GM12878 (cell line): ENCODE measurements around the gene DACH1.

Experiments used
- CTCF ChIP-seq, 3 experiments: IDR thresholded peaks in 2 of 3; conservative IDR thresholded peaks in 1 of 3; 2 replicates each; pipeline ENCODE4 v1.5.1; 2011; ENCODE audit warnings: low read depth in 3 of 3, low read length in 3 of 3, mild to moderate bottlenecking in 3 of 3, control low read depth in 2 of 3, moderate library complexity in 2 of 3, inconsistent platforms in 1 of 3, mixed read lengths in 1 of 3; ENCODE audit not compliant: control insufficient read depth in 2 of 3, insufficient read depth in 1 of 3; ENCODE audit errors: extremely low read depth in 1 of 3
- EGR1 ChIP-seq, 2 experiments: IDR thresholded peaks; 1 replicate in 1 of 2; 2 replicates in 1 of 2; pipeline ENCODE4 v1.6.1; 2011 to 2012; ENCODE audit warnings: low read depth in 2 of 2, low read length in 2 of 2, borderline replicate concordance in 1 of 2, mild to moderate bottlenecking in 1 of 2, moderate library complexity in 1 of 2
- NR2C1 ChIP-seq: fragments of 450-650 bp; IDR thresholded peaks from 2 replicates; pipeline ENCODE4 v1.6.1; 2017; ENCODE audit warnings: antibody characterized with exemption, mild to moderate bottlenecking, moderate library complexity
- USF2 ChIP-seq: IDR thresholded peaks from 2 replicates; pipeline ENCODE4 v1.6.1; 2011; ENCODE audit warnings: low read depth, low read length, improper control_type of control experiment, borderline replicate concordance

- TF ChIP-seq EGR1 (IDR thresholded peaks at IDR 0.05; ENCODE audit: borderline replicate concordance in 1 of 2, low read depth in 2 of 2, low read length in 2 of 2), result no peak
- no peak for TF ChIP-seq CTCF (IDR thresholded peaks at IDR 0.05 in 2 of 3, conservative IDR thresholded peaks at IDR 0.05 in 1 of 3; ENCODE audit: control insufficient read depth in 2 of 3, extremely low read depth in 1 of 3, insufficient read depth in 1 of 3, low read depth in 3 of 3, low read length in 3 of 3)
- no peak for TF ChIP-seq USF2
- no peak for TF ChIP-seq NR2C1
Measured at GRCh38 chr13:71722206-71722605, 144.8 kb downstream of the DACH1 start.
